HepG2 (cell line): ENCODE data around the gene YTHDF1. TPM values are rescaled to one million over a fixed set of nuclear protein-coding genes. Genes with fewer than 3 reads are reported as not detected.

ENCODE experiments used
- CEBPB ChIP-seq: IDR thresholded peaks from 2 replicates; pipeline ENCODE4 v1.6.1; 2011; ENCODE audit warnings: low read depth, low read length, improper control_type of control experiment, borderline replicate concordance
- CSRNP2 ChIP-seq: sonication (generic); formaldehyde crosslinking; conservative IDR thresholded peaks from 2 replicates; pipeline ENCODE4 v1.8.0; 2022; ENCODE audit warnings: low read depth, missing genetic modification reagents
- FOXO1 ChIP-seq: sonication (generic); formaldehyde crosslinking; IDR thresholded peaks from 2 replicates; pipeline ENCODE4 v1.4.0; 2020; ENCODE audit warnings: missing genetic modification reagents
- IRF2 ChIP-seq: IDR thresholded peaks from 2 replicates; pipeline ENCODE4 v1.6.1; 2018; ENCODE audit warnings: missing genetic modification reagents, missing compliant biosample characterization
- MXD1 ChIP-seq: sonication (generic); formaldehyde crosslinking; IDR thresholded peaks from 2 replicates; pipeline ENCODE4 v1.4.0; 2020; ENCODE audit warnings: mild to moderate bottlenecking, missing genetic modification reagents
- NBN ChIP-seq: fragments of 450-650 bp; conservative IDR thresholded peaks from 2 replicates; pipeline ENCODE4 v1.6.1; 2017
- NFYB ChIP-seq: sonication (generic); formaldehyde crosslinking; IDR thresholded peaks from 2 replicates; pipeline ENCODE4 v1.4.0; 2020; ENCODE audit warnings: missing genetic modification reagents
- RXRA ChIP-seq: sonication (generic); formaldehyde crosslinking; IDR thresholded peaks from 2 replicates; pipeline ENCODE4 v1.5.1; 2020; ENCODE audit warnings: missing genetic modification reagents
- SPEN ChIP-seq: sonication (generic); formaldehyde crosslinking; IDR thresholded peaks from 2 replicates; pipeline ENCODE4 v1.5.1; 2020; ENCODE audit warnings: low read depth, mild to moderate bottlenecking, missing genetic modification reagents
- ZMAT5 ChIP-seq: sonication (generic); formaldehyde crosslinking; IDR thresholded peaks from 2 replicates; pipeline ENCODE4 v1.5.0; 2020; ENCODE audit warnings: mild to moderate bottlenecking, low read depth, missing genetic modification reagents, borderline replicate concordance
- ZNF230 ChIP-seq: sonication (generic); formaldehyde crosslinking; IDR thresholded peaks from 2 replicates; pipeline ENCODE4 v1.4.0; 2020; ENCODE audit warnings: mild to moderate bottlenecking, missing genetic modification reagents
- ZNF589 ChIP-seq: sonication (generic); formaldehyde crosslinking; conservative IDR thresholded peaks from 2 replicates; pipeline ENCODE4 v1.8.0; 2022; ENCODE audit warnings: mild to moderate bottlenecking, moderate library complexity, missing genetic modification reagents
- ZNF740 ChIP-seq: sonication (generic); formaldehyde crosslinking; IDR thresholded peaks from 2 replicates; pipeline ENCODE4 v1.4.0; 2020; ENCODE audit warnings: missing genetic modification reagents
- ZNF747 ChIP-seq: sonication (generic); formaldehyde crosslinking; IDR thresholded peaks from 2 replicates; pipeline ENCODE4 v1.8.1; 2023; ENCODE audit warnings: missing genetic modification reagents, mild to moderate bottlenecking, borderline replicate concordance
- ZNF883 ChIP-seq: sonication (generic); formaldehyde crosslinking; IDR thresholded peaks from 2 replicates; pipeline ENCODE4 v1.5.1; 2020; ENCODE audit warnings: mild to moderate bottlenecking, missing genetic modification reagents; ENCODE audit errors: not compliant biosample characterization
- polyA plus RNA-seq, 8 experiments: library from polyadenylated mRNA; depleted of rRNA in 3 of 8; stranded (reverse) in 7 of 8; unstranded in 1 of 8; fragments of >200 nt; fragmentation: Illumina TruSeq in 4 of 8; extraction: Trizol in 4 of 8; gene quantifications; 2 replicates each; pipeline versions ENCODE4 v1.2.1 to v1.2.3, GENCODE V29; 2011 to 2016; ENCODE audit warnings: low read depth in 4 of 8, missing spikeins in 1 of 8, mixed read lengths in 1 of 8; ENCODE audit not compliant: insufficient read depth in 1 of 8
- total RNA-seq, 5 experiments: library from RNA; depleted of rRNA; stranded (reverse); fragments of >200 nt; fragmentation: Illumina TruSeq; extraction: Trizol; gene quantifications; 2 replicates each; pipeline ENCODE4 v1.2.3, GENCODE V29; 2016; ENCODE audit warnings: low read depth in 1 of 5
- TF ChIP-seq, protein P1 (sequence below): IDR thresholded peaks from 2 replicates; pipeline ENCODE4 v1.6.1; 2016; ENCODE audit warnings: missing genetic modification reagents, missing compliant biosample characterization
- TF ChIP-seq, protein P2 (sequence below): sonication (generic); formaldehyde crosslinking; IDR thresholded peaks from 2 replicates; pipeline ENCODE4 v1.4.0; 2020; ENCODE audit warnings: missing genetic modification reagents, borderline replicate concordance
- TF ChIP-seq, protein P3 (sequence below): sonication (generic); formaldehyde crosslinking; IDR thresholded peaks from 2 replicates; pipeline ENCODE4 v1.4.0; 2020; ENCODE audit warnings: missing genetic modification reagents, borderline replicate concordance

Gene YTHDF1
- total and polyA plus RNA-seq, 2 of the 13 experiments (the other 11 are each of a cell fraction or from before 2014, with no cell fraction given): 34.5 to 37.7 TPM

DNA sequence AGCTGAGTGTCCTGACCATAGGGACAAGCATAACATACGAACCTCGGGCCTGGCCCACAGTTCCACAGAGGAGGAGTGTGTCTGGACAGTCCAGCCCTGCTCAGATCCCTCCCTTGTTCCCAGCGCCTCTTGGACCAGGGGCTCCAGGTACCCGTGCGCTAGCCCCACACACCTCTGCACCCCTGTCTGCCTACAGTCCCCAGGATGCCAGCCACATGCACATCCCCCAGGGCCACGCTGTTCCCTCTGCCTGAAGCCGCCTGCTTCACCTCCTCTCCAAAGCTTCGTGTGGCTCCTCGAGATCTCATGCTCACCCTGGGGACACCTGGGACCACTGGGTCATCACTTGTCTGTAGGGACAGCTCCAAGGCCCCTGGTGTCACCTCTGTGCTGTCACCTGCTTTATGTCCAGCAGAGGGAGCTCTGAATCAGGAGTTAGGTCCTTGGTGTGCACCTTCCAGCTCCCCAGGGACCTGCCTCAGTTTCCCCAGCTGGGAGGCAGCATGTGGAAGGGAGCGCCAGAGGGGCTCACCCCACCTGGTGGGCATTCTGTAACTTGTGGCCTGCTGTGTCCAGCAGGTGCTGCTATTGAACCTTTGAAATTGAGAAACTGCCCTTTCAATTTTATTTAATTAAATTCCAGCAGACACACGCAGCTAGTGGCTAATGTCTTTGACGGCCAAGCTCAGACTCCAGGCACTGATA, 7.3 kb upstream of the YTHDF1 start (continued):
- TF ChIP-seq ZMAT5 (no peak), SPEN (CRISPR knock-in tag) (no peak), NFYB (peak; percentile 26; the same call in 1 of the 2 replicates), ZNF883 (CRISPR knock-in tag) (peak; percentile 51), ZNF740 (no peak), CEBPB (no peak), CSRNP2 (CRISPR knock-in tag) (no peak), IRF2 (0 out of 2 replicates have a peak, but pooled peaks have one; percentile 15), ZNF747 (CRISPR knock-in tag) (0 out of 2 replicates have a peak, but pooled peaks have one; percentile 54), ZNF589 (CRISPR knock-in tag) (no peak), MXD1 (no peak), FOXO1 (CRISPR knock-in tag) (peak; percentile 41; the same call in 1 of the 2 replicates), NBN (no peak), RXRA (CRISPR knock-in tag) (0 out of 2 replicates have a peak, but pooled peaks have one; percentile 23), ZNF230 (CRISPR knock-in tag) (no peak)
- TF ChIP-seq, protein P1, sequence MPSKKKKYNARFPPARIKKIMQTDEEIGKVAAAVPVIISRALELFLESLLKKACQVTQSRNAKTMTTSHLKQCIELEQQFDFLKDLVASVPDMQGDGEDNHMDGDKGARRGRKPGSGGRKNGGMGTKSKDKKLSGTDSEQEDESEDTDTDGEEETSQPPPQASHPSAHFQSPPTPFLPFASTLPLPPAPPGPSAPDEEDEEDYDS (CRISPR knock-in tag): 0 out of 2 replicates have a peak, but pooled peaks have one; percentile 18
- TF ChIP-seq, protein P2, sequence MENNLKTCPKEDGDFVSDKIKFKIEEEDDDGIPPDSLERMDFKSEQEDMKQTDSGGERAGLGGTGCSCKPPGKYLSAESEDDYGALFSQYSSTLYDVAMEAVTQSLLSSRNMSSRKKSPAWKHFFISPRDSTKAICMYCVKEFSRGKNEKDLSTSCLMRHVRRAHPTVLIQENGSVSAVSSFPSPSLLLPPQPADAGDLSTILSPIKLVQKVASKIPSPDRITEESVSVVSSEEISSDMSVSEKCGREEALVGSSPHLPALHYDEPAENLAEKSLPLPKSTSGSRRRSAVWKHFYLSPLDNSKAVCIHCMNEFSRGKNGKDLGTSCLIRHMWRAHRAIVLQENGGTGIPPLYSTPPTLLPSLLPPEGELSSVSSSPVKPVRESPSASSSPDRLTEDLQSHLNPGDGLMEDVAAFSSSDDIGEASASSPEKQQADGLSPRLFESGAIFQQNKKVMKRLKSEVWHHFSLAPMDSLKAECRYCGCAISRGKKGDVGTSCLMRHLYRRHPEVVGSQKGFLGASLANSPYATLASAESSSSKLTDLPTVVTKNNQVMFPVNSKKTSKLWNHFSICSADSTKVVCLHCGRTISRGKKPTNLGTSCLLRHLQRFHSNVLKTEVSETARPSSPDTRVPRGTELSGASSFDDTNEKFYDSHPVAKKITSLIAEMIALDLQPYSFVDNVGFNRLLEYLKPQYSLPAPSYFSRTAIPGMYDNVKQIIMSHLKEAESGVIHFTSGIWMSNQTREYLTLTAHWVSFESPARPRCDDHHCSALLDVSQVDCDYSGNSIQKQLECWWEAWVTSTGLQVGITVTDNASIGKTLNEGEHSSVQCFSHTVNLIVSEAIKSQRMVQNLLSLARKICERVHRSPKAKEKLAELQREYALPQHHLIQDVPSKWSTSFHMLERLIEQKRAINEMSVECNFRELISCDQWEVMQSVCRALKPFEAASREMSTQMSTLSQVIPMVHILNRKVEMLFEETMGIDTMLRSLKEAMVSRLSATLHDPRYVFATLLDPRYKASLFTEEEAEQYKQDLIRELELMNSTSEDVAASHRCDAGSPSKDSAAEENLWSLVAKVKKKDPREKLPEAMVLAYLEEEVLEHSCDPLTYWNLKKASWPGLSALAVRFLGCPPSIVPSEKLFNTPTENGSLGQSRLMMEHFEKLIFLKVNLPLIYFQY (CRISPR knock-in tag): 0 out of 2 replicates have a peak, but pooled peaks have one; percentile 26
- TF ChIP-seq, protein P3, sequence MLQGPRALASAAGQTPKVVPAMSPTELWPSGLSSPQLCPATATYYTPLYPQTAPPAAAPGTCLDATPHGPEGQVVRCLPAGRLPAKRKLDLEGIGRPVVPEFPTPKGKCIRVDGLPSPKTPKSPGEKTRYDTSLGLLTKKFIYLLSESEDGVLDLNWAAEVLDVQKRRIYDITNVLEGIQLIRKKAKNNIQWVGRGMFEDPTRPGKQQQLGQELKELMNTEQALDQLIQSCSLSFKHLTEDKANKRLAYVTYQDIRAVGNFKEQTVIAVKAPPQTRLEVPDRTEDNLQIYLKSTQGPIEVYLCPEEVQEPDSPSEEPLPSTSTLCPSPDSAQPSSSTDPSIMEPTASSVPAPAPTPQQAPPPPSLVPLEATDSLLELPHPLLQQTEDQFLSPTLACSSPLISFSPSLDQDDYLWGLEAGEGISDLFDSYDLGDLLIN (CRISPR knock-in tag): no peak
